GM19099 (cell line): Measurements from ENCODE around the gene TMEM92.

Experiments used
- POLR2A ChIP-seq: IDR thresholded peaks from 3 replicates; pipeline ENCODE4 v1.6.1; 2011; ENCODE audit warnings: low read depth; ENCODE audit not compliant: insufficient read length; ENCODE audit errors: extremely low read depth

Gene TMEM92

DNA sequence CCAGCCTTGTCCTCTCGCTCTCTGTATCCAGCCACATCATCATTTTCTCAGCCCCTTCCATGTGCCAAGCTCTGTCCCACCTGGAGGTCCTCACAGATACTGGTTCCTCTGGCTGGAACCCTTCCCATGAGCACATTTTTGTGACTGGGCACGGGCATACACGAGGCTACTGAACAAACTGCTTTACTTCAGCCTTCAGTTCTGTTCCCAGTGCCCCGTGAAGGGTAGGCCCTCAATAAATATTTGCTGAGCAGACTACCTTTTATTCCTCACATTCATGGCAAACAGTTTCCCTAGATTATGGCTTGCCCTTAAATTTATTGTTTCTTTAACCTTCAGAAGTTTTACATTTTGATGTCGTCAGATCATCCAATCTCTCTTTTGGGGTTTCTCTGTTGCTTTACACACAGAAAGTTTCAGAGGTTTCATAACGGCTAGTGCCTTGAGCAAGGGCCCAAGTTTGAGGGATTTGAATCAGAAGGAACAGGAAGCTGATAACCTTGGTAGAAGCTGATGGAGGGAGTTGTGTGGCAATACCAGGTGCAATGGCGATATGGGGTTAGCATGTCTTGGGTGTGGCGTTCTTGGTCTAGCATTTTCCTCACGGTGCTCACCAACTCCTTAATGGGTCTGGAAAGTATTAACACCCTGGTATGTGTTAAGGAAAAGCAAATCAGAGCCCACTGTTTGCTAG is 27.8 kb downstream of the TMEM92 start:
- TF ChIP-seq POLR2A = no peak

- TF ChIP-seq POLR2A = no peak
These were observed 28.8 kb downstream of the TMEM92 start for GRCh38 chr17:50303051-50303450.

DNA sequence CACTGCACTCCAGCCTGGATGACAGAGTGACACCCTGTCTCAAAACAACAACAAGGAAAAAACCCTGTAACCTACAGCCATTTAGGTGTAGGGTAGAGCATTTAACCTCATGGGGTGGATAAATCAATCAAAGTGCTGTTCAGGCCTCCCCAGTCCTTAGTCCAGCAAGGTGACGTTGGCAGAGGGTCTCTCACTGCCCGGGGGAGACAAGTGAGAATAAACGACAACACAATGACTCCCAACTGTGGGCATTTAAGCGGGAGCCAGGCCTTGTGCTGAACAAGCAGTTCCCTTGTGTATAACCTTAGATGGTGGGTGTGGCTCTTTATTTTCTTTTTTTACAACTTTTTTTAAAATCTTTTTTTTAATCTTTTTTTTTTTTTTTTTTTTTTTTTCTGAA is 29.3 kb downstream of the TMEM92 start:
- no peak for TF ChIP-seq POLR2A

DNA sequence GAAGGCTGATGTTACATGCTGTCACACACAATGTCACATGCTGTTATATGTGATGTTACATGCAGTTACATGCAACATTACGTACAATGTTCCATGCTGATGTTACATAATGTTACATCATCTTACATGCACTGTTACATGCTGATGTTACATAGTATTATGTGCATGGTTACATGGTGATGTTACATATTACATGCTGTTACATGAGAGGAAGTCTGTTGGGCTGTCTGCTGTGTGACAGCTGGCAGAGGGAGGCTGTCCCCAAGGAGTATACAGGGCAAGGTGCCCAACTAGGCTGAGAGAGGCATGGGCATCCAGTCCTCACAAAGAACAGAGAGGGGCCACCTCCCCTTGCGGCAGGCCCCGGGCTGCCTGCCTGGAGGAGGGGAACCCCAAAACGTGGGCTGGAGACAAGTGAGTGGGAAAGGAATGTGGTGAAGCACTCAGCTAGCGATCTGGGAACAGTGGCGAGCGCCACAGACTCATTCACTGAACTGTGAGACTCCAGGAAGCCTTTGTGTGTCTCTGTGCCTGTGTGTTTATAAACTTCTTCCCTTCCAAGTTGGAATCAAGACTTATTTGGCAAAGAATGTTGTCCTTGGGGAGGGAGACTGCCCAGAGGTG is 30.6 kb downstream of the TMEM92 start:
- no peak for TF ChIP-seq POLR2A

DNA sequence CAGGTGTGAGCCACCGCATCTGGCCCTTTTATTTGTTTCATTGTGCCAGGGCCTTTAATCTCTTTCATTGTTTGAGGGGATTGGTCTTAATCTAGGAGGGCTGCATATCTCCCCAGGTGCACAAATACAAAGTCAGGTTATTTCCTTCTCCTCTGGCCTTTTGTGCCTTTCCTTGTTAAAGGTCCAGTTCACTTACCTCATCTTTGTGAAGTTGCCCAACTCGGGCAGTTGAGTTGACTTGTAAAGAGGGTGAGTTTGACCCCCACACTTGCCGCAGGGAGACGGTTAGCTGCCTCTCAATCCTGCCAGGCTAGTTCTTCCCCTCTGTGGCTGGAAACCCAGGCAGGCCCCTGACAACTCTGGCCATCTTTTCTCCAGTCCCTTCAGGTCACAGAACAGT is 33.4 kb downstream of the TMEM92 start:
- TF ChIP-seq POLR2A = no peak

DNA sequence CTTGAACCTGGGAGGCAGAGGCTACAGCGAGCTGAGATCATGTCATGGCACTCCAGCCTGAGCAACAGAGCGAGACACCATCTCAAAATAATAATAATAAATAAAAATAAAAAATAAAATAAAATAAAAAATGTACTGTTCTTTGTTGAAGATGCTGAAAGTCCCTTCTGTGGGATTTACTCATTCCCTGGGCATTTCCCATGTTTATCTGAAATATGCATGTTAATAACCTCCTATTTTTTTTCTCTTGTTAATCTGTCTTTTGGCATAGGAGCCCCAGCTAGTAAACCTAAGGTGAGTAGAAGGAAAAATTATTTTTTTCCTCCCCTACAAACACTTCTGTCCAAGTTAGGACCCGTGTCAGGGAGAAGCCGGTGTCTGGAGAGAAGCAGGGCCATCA is 34.4 kb downstream of the TMEM92 start:
- TF ChIP-seq POLR2A = no peak

GRCh38 chr17:50310455-50311111 is 36.3 kb downstream of the TMEM92 start:
- TF ChIP-seq POLR2A = no peak

DNA sequence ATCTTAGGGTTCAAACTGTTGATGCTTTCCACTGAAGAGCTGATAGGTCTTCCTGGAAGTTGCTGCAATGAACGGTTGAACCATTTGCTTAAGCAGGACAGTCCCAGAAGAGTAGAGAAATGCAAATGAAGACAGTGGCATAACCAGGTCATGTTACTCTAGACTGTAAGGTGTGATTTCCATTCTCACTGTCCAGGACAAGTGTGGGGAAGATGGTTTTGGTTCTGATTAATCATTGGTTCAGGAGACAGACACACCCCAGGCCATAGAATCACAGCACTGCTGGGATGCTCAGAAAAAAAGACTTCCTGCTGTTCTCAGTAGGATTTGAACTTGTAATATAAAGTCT is 36.8 kb downstream of the TMEM92 start:
- no peak for TF ChIP-seq POLR2A

DNA sequence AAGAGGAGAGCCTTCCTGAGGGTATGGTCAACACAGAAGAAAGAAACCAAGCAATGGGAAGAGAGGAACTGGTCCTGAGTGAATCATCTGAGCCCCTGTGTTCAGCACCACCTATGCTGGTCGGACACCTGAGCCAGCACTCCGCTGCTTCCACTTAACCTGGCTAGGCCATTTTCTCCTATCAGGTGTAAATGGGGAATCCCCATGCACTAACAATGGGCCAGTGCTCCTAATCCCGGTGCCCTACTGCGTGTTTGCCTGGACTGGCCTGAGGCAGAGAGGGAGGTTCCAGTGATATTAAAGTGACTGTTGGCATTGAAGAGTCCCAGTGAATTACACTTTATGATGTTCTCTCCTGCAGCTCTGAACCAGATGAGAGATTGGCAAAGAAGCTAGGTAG is 37.2 kb downstream of the TMEM92 start:
- TF ChIP-seq POLR2A = no peak

DNA sequence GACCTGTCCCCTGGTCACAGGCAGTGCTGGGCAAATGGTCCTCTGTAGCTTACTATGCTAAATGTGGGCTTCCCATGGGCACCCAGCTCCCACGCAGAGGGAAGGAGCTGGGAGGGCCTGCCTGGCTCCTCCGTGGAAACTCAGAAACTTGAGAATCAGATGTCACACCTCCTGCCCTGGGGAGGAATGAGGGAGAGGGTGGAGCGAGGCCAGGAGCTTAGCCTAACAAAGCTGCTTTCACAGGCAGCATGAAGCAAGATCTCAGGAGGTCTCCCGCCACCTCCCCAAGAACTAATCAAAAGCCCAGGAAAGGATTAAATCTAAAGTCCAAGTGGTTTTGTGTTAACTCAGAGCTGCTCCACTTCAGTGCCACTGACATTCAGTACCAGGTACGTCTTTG is 38.0 kb downstream of the TMEM92 start:
- no peak for TF ChIP-seq POLR2A

- TF ChIP-seq POLR2A = no peak
These were observed 40.3 kb downstream of the TMEM92 start for GRCh38 chr17:50314456-50315011.

GRCh38 chr17:50316016-50316587 is 41.8 kb downstream of the TMEM92 start:
- no peak for TF ChIP-seq POLR2A

GRCh38 chr17:50317121-50317520 is 42.9 kb downstream of the TMEM92 start:
- TF ChIP-seq POLR2A = no peak

GRCh38 chr17:50318501-50319285 is 44.4 kb downstream of the TMEM92 start:
- TF ChIP-seq POLR2A = no peak
